Spinal cord (tissue), 10 donors: ENCODE results near the gene CRB3. TPM values are rescaled to one million over a fixed set of nuclear protein-coding genes. Genes with fewer than 3 reads are reported as not detected.

Experiments
- DNase-seq, 6 donors: peaks; one replicate each; pipeline versions ENCODE4 v3.0.0 to v3.0.0-alpha.2; 2013 to 2015; ENCODE audit warnings: low spot score in 6 of 6, low read depth in 4 of 6
- H3K27ac ChIP-seq: one replicate; pipeline ENCODE4 v1.5.1; 2013; ENCODE audit warnings: low read depth, low read length, control low read depth
- H3K27me3 ChIP-seq: one replicate; pipeline ENCODE4 v1.6.1; 2013; ENCODE audit warnings: low read length; ENCODE audit not compliant: control insufficient read depth, insufficient read depth
- H3K36me3 ChIP-seq: one replicate; pipeline ENCODE4 v1.6.1; 2013; ENCODE audit warnings: low read length; ENCODE audit not compliant: control insufficient read depth, insufficient read depth
- H3K4me1 ChIP-seq: one replicate; pipeline ENCODE4 v1.6.1; 2013; ENCODE audit warnings: low read length; ENCODE audit not compliant: control insufficient read depth, insufficient read depth
- H3K4me3 ChIP-seq: one replicate; pipeline ENCODE4 v1.5.1; 2013; ENCODE audit warnings: low read depth, low read length, control low read depth
- H3K9me3 ChIP-seq: one replicate; pipeline ENCODE4 v1.6.1; 2013; ENCODE audit warnings: low read length; ENCODE audit not compliant: control insufficient read depth, insufficient read depth
- WGBS: methylation state at CpG from one replicate; pipeline ENCODE4 v1.1.5; 2013; ENCODE audit warnings: missing lambda C conversion rate; ENCODE audit not compliant: insufficient coverage; 5-methylcytosine and 5-hydroxymethylcytosine counted together
- long read RNA-seq, 4 donors: transcript quantifications; one replicate each; lab custom pipeline, GENCODE V29; 2026
- polyA plus RNA-seq, 2 donors: library from polyadenylated mRNA; unstranded; fragments of 120-200 nt; gene quantifications; one replicate each; pipeline ENCODE4 v1.2.1, GENCODE V29; 2013; ENCODE audit not compliant: insufficient read length in 2 of 2
- total RNA-seq, 2 donors: library from RNA; depleted of rRNA in 1 of 2; stranded (reverse); fragments of 120-200 nt in 1 of 2; fragments of >200 nt in 1 of 2; gene quantifications; one replicate each; pipeline versions ENCODE4 v1.2.3 to v1.2.4, GENCODE V29; 2013 to 2014
- donor health status: healthy.

The CRB3 gene
- total RNA-seq (under 1 TPM; 0.20 to 0.44 TPM), polyA plus RNA-seq (1 to 10 TPM in 1 of 2 donors, under 1 TPM in 1; 0.62 to 1.2 TPM)
- long read RNA-seq, donor 1 = 0 reads
- long read RNA-seq, donor 2 = 0 reads
- long read RNA-seq, donor 3 = 0 reads
- long read RNA-seq, donor 4, transcript CRB3-202 (5 exons, 733 nt) = major isoform, 8 of 11 reads
- long read RNA-seq, donor 4, partial matches to known transcripts = 0 of 11 reads
- long read RNA-seq, donor 4, other reads (novel, unspliced or antisense) = 0 of 11 reads

GRCh38 chr19:6464070-6464873, at the start of gene CRB3:
Gene CRB3, plus strand, starts transcription at chr19:6464271. Its CDS starts 431 bp downstream, at chr19:6464702.
- no peak for DNase-seq

GRCh38 chr19:6414793-6415590, 49.1 kb upstream of the CRB3 start:
- H3K27me3 ChIP-seq = no peaks in the 10 kb centered on the region
- no peak overlapping the region for H3K27ac ChIP-seq
- WGBS = 90% methylated on average over 46 of the region's 47 CpGs
- no peak for DNase-seq
- H3K9me3 ChIP-seq = no peaks in the 10 kb centered on the region
- H3K4me1 ChIP-seq = peaks cover 14% of the 10 kb centered on the region
- peaks cover 80% of the 10 kb centered on the region for H3K36me3 ChIP-seq
- no peak overlapping the region for H3K4me3 ChIP-seq

More at GRCh38 chr19:6464070-6464873, at the start of gene CRB3:
- Histone ChIP-seq H3K4me3 (no peak within 1 kb of the TSS), H3K27ac (no peak within 1 kb of the TSS), H3K9me3 (no peaks in the 10 kb centered on the region), H3K36me3 (no peaks in the 10 kb centered on the region), H3K27me3 (peaks cover 37% of the 10 kb centered on the region), H3K4me1 (peaks cover 12% of the 10 kb centered on the region)
- WGBS = under 1% methylated on average over 65 of the region's 65 CpGs

GRCh38 chr19:6415591-6416190, 48.4 kb upstream of the CRB3 start:
- DNase-seq = no peak
- WGBS = 92% methylated on average over 26 of the region's 32 CpGs
- peaks cover 14% of the 10 kb centered on the region for H3K4me1 ChIP-seq
- no peaks in the 10 kb centered on the region for H3K9me3 ChIP-seq
- no peak overlapping the region for H3K4me3 ChIP-seq
- no peaks in the 10 kb centered on the region for H3K27me3 ChIP-seq
- no peak overlapping the region for H3K27ac ChIP-seq
- peaks cover 87% of the 10 kb centered on the region for H3K36me3 ChIP-seq

GRCh38 chr19:6416658-6417405, 47.2 kb upstream of the CRB3 start:
- WGBS = 90% methylated on average over 26 of the region's 29 CpGs
- DNase-seq = no peak
- peaks cover 94% of the 10 kb centered on the region for H3K36me3 ChIP-seq

GRCh38 chr19:6417713-6418561, 46.1 kb upstream of the CRB3 start:
- Histone ChIP-seq H3K27ac (no peak overlapping the region), H3K4me3 (no peak overlapping the region), H3K27me3 (no peaks in the 10 kb centered on the region), H3K9me3 (no peaks in the 10 kb centered on the region), H3K36me3 (peaks cover 90% of the 10 kb centered on the region), H3K4me1 (peaks cover 23% of the 10 kb centered on the region)
- WGBS = 76% methylated on average over 30 of the region's 33 CpGs
- peak in 2 of 6 donors; percentile 12 to 28 for DNase-seq

More at GRCh38 chr19:6416658-6417405, 47.2 kb upstream of the CRB3 start:
- peaks cover 19% of the 10 kb centered on the region for H3K4me1 ChIP-seq
- no peaks in the 10 kb centered on the region for H3K27me3 ChIP-seq
- no peak overlapping the region for H3K4me3 ChIP-seq
- no peaks in the 10 kb centered on the region for H3K9me3 ChIP-seq
- H3K27ac ChIP-seq = no peak overlapping the region

- no peak for DNase-seq
- Histone ChIP-seq H3K27ac (no peak overlapping the region), H3K9me3 (no peaks in the 10 kb centered on the region), H3K4me1 (peaks cover 29% of the 10 kb centered on the region), H3K4me3 (no peak overlapping the region), H3K27me3 (no peaks in the 10 kb centered on the region), H3K36me3 (peaks cover 86% of the 10 kb centered on the region)
- WGBS = 94% methylated on average over 19 of the region's 19 CpGs
Observed at GRCh38 chr19:6418562-6418932, 45.5 kb upstream of the CRB3 start.

- H3K27ac ChIP-seq = no peak overlapping the region
- H3K36me3 ChIP-seq = peaks cover 62% of the 10 kb centered on the region
- DNase-seq = no peak
- 88% methylated on average over 13 of the region's 20 CpGs for WGBS
- no peaks in the 10 kb centered on the region for H3K9me3 ChIP-seq
- H3K27me3 ChIP-seq = no peaks in the 10 kb centered on the region
- peaks cover 42% of the 10 kb centered on the region for H3K4me1 ChIP-seq
- H3K4me3 ChIP-seq = no peak overlapping the region
Observed at GRCh38 chr19:6421075-6422014, 42.7 kb upstream of the CRB3 start.
